Hepatocyte (in vitro differentiated cells): ENCODE measurements around the gene KRTAP12-3.

Source experiments
- CTCF ChIP-seq: fragments of 200-600 bp; sonication (generic); IDR thresholded peaks from 2 replicates; pipeline ENCODE4 v1.5.1; 2016; ENCODE audit warnings: antibody characterized with exemption, mild to moderate bottlenecking; ENCODE audit not compliant: poor library complexity
- EZH2 ChIP-seq: fragments of 200-600 bp; sonication (generic); IDR thresholded peaks from 2 replicates; pipeline ENCODE4 v1.6.1; 2016; ENCODE audit warnings: antibody characterized with exemption, mild to moderate bottlenecking, borderline replicate concordance

DNA sequence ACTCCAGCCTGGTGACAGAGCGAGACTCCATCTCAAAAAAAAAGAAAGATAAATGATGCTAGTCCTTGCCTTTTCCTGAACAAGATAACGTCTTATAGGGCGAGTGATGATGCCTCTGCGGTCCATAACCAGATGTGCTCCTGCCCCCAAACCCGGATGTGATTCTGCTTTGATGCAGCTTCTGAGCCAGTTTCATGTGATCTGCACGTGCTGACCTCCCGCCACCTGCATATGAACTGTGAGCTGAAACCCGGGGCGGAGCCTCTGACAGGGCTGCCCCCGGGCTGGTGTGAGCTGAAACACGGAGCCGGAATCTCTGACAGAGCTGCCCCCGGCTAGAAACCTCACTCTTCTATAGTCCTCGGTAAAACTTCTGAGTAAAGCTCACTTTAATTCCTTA lies 4.6 kb upstream of the KRTAP12-3 start:
- TF ChIP-seq CTCF: no peak
- TF ChIP-seq EZH2: no peak
